ENCODE measurements around the gene UCK2. TPM values are rescaled to one million over a fixed set of nuclear protein-coding genes. Genes with fewer than 3 reads are reported as not detected.

Gene UCK2
- total and polyA plus RNA-seq, 2 of the 8 experiments (the other 6 are each of a cell fraction or from before 2014, with no cell fraction given): 103 to 109 TPM

- TF ChIP-seq CTBP2 (IDR thresholded peaks at IDR 0.05; ENCODE audit: borderline replicate concordance, insufficient read depth, insufficient read length, low read length) (no peak), ASH2L (IDR thresholded peaks at IDR 0.05; ENCODE audit: low read length) (no peak)
These were observed 31.0 kb downstream of the UCK2 start (continued) for GRCh38 chr1:165858364-165858823.

Measured in H1 (cell line).